ENCODE measurements around the gene PRELID2. TPM values are rescaled to one million over a fixed set of nuclear protein-coding genes. Genes with fewer than 3 reads are reported as not detected.
"Not testable (repeated sequence)": the region's sequence is repeated elsewhere in the genome, so short reads cannot be mapped to it uniquely, and the experiment has no call there.

The PRELID2 gene
- total RNA-seq, 1 experiment from 2014 or later = 4.1 TPM

GRCh38 chr5:145826895-145827674, 8.1 kb downstream of the PRELID2 start:
- DNase-seq = no peak
- H3K4me3 ChIP-seq (ENCODE audit: insufficient read depth, low read depth, low read length) = no peak overlapping the region
- no peaks in the 10 kb centered on the region for H3K27me3 ChIP-seq (ENCODE audit: control insufficient read depth, insufficient read depth, low read length)
- no peaks in the 10 kb centered on the region for H3K36me3 ChIP-seq (replicated peaks; ENCODE audit: control insufficient read depth, insufficient read depth, low read length)

DNA sequence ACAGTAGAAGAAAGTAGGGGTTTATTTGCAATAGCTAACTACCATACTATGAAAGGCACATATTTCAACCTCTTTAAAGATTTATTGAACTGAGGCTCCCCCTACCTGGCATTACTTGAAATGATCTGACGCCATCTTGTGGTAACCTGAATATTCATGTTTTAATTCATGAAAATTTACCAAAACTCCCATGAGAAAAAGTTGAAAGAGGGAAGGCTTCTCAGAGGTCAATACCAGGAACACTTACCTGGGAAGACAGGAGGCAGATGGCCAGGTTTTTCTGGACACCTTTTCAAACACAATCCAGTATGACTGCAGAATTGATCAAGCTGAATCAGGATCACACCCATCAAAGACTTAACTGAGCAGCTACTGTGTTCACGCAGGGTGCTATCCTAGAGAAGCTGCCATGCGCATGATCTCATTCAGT, 9.4 kb downstream of the PRELID2 start:
- Histone ChIP-seq H3K4me3 (ENCODE audit: insufficient read depth, low read depth, low read length) (no peak overlapping the region), H3K27me3 (ENCODE audit: control insufficient read depth, insufficient read depth, low read length) (no peaks in the 10 kb centered on the region), H3K36me3 (replicated peaks; ENCODE audit: control insufficient read depth, insufficient read depth, low read length) (no peaks in the 10 kb centered on the region)
- DNase-seq = peak; percentile 20

DNA sequence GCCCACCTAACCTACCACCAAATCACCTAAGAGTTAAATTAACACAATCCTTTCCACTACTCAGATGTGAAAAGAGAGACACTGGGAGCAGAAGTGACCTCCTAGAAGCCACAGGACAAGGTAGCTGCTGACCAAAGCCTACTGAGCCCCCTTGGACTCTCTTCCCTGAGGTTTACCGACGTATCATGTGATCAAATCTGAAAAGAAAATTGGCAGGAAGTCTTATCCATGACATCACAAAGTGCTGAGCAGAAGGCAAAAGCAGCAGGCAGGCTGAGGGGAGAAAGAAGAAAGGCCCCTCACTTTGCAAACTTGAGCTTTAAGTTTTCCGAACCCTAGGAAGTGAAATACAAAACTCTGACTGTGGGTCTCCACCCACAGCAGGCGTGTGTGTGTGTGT, 11.1 kb downstream of the PRELID2 start:
- Histone ChIP-seq H3K4me3 (ENCODE audit: insufficient read depth, low read depth, low read length) (no peak overlapping the region), H3K36me3 (replicated peaks; ENCODE audit: control insufficient read depth, insufficient read depth, low read length) (no peaks in the 10 kb centered on the region), H3K27me3 (ENCODE audit: control insufficient read depth, insufficient read depth, low read length) (no peaks in the 10 kb centered on the region)
- no peak for DNase-seq

DNA sequence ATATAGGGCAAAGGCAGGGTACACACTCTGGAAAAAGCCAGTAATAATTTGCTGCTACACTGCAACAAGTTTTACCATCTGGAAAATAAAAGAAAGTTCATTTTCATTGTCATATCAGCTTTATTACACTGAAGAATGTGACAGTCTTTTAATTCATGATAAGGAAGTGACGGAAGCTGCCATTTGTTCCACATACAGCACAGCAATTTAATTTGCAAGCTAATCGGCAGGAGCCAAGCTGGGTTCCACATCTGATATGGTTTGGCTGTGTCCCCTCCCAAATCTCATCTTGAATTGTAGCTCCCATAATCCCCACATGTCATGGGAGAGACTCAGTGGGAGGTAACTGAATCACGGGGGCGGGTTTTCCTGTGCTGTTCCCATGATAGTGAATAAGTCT, 16.5 kb downstream of the PRELID2 start:
- DNase-seq = no peak
- H3K36me3 ChIP-seq (replicated peaks; ENCODE audit: control insufficient read depth, insufficient read depth, low read length) = no peaks in the 10 kb centered on the region
- H3K4me3 ChIP-seq (ENCODE audit: insufficient read depth, low read depth, low read length) = no peak overlapping the region
- no peaks in the 10 kb centered on the region for H3K27me3 ChIP-seq (ENCODE audit: control insufficient read depth, insufficient read depth, low read length)

DNA sequence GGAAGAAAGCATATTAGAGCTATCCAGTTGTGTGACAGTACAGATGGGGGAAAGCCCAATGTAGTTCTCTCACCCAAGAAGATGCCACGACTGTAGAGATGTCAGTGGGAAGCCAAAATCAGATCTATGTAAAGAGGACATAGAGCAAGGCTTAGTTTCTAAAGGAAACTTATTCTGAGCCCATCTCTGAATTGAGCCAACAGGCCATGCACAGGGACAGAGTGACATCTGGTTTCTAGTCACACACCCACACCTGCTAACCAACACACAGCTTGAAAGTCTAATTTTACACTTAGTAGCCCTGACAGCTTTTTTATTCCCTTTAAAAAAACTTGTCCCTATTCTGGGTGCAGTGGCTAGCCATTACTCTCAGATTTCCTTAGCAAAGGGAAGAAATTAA, 22.3 kb downstream of the PRELID2 start:
- H3K4me3 ChIP-seq (ENCODE audit: insufficient read depth, low read depth, low read length) = no peak overlapping the region
- no peaks in the 10 kb centered on the region for H3K27me3 ChIP-seq (ENCODE audit: control insufficient read depth, insufficient read depth, low read length)
- H3K36me3 ChIP-seq (replicated peaks; ENCODE audit: control insufficient read depth, insufficient read depth, low read length) = no peaks in the 10 kb centered on the region
- no peak for DNase-seq

DNA sequence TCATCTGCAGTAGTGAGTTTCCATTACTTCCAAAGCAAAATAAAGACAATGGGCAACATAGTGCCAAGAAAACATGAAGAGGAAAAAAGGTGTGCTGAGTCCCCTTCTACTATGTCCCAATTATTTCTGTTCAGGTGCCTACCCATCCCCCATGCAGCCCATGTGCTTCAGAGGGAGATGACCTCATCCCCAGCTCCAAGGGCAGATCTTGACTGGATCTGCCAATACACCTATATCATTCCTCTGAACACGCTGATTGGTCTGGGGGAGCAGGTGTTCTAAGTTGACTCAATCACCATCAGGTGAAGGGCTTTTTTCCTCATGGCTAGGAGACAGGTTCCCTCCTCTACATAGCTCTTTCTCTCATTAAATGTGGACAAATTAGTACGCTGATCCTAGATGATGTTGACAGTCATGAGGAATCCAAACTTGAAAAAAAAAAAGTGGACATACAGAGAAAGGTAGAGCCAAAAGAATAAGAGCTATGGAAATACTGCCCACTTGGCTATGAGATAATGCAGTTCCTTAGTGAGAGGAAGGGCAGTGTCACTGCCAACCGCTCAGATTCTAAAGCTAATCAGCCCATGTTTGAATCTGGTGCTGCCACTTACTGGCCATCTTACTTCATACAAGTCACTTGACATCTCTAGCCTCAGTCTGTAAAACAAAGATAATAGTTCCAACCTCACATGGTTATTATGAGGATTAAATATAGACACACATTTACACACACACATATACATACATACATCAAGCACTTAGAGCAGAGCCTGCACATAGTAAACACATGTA, 23.1 kb downstream of the PRELID2 start:
- no peaks in the 10 kb centered on the region for H3K27me3 ChIP-seq (ENCODE audit: control insufficient read depth, insufficient read depth, low read length)
- H3K36me3 ChIP-seq (replicated peaks; ENCODE audit: control insufficient read depth, insufficient read depth, low read length) = no peaks in the 10 kb centered on the region
- no peak for DNase-seq

DNA sequence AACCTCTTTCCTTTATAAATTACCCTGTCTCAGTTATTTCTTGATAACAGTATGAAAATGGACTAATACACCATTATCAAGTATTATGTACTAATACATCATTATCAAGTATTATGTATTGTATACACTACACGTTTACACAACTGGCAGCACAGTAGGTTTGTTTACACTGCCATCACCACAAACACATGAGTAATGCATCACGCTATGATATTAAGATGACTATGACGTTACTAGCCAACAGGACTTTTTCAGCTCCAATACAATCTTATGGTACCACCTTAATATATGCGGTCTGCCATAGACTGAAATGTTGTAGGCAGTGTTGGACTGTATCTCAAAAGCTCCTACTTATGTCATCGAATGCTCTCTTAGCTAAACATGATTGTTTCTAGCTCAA, 28.2 kb downstream of the PRELID2 start:
- DNase-seq = no peak
- Histone ChIP-seq H3K4me3 (ENCODE audit: insufficient read depth, low read depth, low read length) (no peak overlapping the region), H3K36me3 (replicated peaks; ENCODE audit: control insufficient read depth, insufficient read depth, low read length) (no peaks in the 10 kb centered on the region), H3K27me3 (ENCODE audit: control insufficient read depth, insufficient read depth, low read length) (no peaks in the 10 kb centered on the region)

More for the DNA sequence above, 23.1 kb downstream of the PRELID2 start:
- H3K4me3 ChIP-seq (ENCODE audit: insufficient read depth, low read depth, low read length) = no peak overlapping the region

DNA sequence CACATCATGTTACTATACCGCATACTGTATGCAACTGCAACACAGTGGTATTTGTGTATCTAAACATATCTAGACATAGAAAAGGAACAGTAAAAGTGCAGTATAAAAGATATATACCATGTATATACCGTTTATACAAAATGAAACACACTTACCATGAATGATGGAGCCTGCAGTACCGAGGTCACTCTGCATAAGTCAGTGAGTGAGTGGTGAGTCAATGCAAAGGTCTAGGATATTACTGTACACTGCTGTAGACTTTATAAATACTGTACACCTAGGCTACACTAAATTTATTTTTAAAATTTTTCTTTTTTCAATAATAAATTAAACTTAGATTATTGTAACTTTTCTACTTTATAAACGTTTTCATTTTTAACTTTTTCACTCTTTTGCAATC, 29.3 kb downstream of the PRELID2 start:
- no peaks in the 10 kb centered on the region for H3K36me3 ChIP-seq (replicated peaks; ENCODE audit: control insufficient read depth, insufficient read depth, low read length)
- DNase-seq = no peak
- no peaks in the 10 kb centered on the region for H3K27me3 ChIP-seq (ENCODE audit: control insufficient read depth, insufficient read depth, low read length)
- no peak overlapping the region for H3K4me3 ChIP-seq (ENCODE audit: insufficient read depth, low read depth, low read length)

DNA sequence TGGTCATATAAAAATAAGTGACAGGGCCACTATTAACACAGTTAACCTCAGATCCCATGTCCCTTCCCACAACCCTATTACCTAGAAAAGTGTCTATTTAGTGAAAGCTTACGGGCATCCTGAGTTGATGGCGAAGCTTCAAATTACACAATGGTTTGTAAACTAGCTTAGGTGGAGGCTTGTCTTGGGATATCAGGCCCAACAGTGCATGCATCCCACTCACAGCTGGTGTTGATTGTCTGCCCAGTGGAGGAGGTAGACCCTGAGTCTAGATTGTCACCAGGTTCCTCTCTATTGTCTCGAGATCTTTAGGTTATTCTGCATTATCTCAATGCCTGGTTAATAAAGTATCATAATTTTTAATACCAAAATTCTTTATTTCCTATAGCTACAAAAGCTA, 30.4 kb downstream of the PRELID2 start:
- H3K4me3 ChIP-seq (ENCODE audit: insufficient read depth, low read depth, low read length) = no peak overlapping the region
- no peaks in the 10 kb centered on the region for H3K36me3 ChIP-seq (replicated peaks; ENCODE audit: control insufficient read depth, insufficient read depth, low read length)
- H3K27me3 ChIP-seq (ENCODE audit: control insufficient read depth, insufficient read depth, low read length) = no peaks in the 10 kb centered on the region
- DNase-seq = no peak

DNA sequence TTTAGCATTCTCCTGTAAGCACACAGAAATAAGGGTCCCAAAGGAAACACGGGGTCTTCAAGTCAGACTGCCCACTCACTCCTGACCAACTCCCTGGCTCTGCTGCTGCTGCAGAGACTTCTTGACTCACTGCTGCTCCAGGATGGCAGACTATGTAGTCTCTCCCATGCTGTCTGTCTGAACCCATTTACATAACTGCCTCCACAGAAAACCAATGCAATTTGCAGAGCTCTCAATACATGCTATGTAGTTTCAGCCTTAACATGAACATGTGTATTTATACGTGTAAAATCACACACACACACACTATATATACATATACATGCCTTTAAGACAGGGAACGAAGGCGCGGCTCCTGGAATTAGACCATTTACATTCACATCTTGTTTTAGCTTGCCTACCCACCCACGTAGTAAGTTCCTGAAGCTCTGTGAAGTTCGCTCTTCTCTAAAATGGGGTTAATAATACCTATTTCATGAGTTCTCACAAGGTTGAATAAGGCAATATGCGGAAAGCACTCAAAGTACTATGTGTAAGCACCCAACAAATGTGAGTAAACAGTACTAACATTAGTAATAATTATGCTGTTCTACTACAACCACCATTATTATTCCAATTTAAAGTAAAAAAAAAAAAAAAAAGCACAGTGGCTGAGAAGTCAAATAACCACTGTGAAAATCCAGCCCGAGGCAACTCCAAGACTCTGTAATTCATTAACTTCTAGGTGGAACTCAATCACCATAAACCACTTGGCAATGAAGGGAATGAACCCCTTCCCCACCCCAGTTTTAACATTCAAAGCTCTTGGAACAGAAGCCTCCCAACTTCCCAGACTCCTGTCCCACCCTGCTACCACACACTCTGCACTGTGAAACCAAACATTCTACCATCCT, 31.8 kb downstream of the PRELID2 start:
- no peak overlapping the region for H3K4me3 ChIP-seq (ENCODE audit: insufficient read depth, low read depth, low read length)
- DNase-seq = no peak
- H3K27me3 ChIP-seq (ENCODE audit: control insufficient read depth, insufficient read depth, low read length) = no peaks in the 10 kb centered on the region
- no peaks in the 10 kb centered on the region for H3K36me3 ChIP-seq (replicated peaks; ENCODE audit: control insufficient read depth, insufficient read depth, low read length)

GRCh38 chr5:145801195-145801594, 33.9 kb downstream of the PRELID2 start:
- Histone ChIP-seq H3K36me3 (replicated peaks; ENCODE audit: control insufficient read depth, insufficient read depth, low read length) (no peaks in the 10 kb centered on the region), H3K4me3 (ENCODE audit: insufficient read depth, low read depth, low read length) (no peak overlapping the region), H3K27me3 (ENCODE audit: control insufficient read depth, insufficient read depth, low read length) (no peaks in the 10 kb centered on the region)
- no peak for DNase-seq

GRCh38 chr5:145800181-145800580, 35.0 kb downstream of the PRELID2 start:
- DNase-seq = no peak
- Histone ChIP-seq H3K36me3 (replicated peaks; ENCODE audit: control insufficient read depth, insufficient read depth, low read length) (no peaks in the 10 kb centered on the region), H3K4me3 (ENCODE audit: insufficient read depth, low read depth, low read length) (no peak overlapping the region), H3K27me3 (ENCODE audit: control insufficient read depth, insufficient read depth, low read length) (no peaks in the 10 kb centered on the region)

DNA sequence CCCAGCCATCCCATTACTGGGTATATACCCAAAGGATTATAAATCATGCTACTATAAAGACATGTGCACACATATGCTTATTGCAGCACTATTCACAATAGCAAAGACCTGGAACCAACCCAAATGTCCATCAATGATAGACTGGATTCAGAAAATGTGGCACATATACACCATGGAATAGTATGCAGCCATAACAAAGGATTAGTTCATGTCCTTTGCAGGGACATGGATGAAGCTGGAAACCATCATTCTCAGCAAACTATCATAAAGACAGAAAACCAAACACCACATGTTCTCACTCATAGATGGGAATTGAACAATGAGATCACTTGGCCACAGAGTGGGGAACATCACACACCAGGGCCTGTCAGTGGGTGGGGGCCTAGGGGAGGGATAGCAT, 36.6 kb downstream of the PRELID2 start:
- DNase-seq; H3K36me3 ChIP-seq (replicated peaks; ENCODE audit: control insufficient read depth, insufficient read depth, low read length); H3K27me3 ChIP-seq (ENCODE audit: control insufficient read depth, insufficient read depth, low read length); H3K4me3 ChIP-seq (ENCODE audit: insufficient read depth, low read depth, low read length): not testable (repeated sequence)

DNA sequence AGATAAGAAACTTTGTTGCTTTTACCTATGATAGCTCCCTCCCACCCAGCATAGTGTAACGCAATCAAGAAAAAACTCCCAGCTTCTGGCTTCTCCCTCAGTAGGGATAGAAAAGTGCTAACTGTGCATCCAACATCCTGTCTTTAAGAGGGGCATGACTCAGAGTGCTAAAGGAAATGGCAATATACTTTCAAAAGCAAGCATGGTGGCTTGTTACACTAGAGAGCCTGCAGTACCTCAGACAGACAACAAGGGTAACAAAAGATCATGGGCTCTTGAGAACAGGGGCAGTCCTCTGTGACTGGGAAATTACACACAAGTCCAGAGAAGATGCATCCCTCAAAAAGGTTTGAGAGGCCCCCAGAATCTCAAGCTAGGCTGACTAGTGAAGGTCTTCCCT, 37.8 kb downstream of the PRELID2 start:
- Histone ChIP-seq H3K4me3 (ENCODE audit: insufficient read depth, low read depth, low read length) (no peak overlapping the region), H3K36me3 (replicated peaks; ENCODE audit: control insufficient read depth, insufficient read depth, low read length) (no peaks in the 10 kb centered on the region), H3K27me3 (ENCODE audit: control insufficient read depth, insufficient read depth, low read length) (no peaks in the 10 kb centered on the region)
- no peak for DNase-seq
